IPS DF 19.7 (cell line): ENCODE data around the gene ANKDD1A.
A peak's percentile ranks its signal among the peaks of the same experiment; 100 is the strongest.

Experiments
- DNase-seq: peaks from one replicate; pipeline ENCODE4 v3.0.0-alpha.2; 2013; ENCODE audit warnings: low read depth, low spot score

The ANKDD1A gene

DNA sequence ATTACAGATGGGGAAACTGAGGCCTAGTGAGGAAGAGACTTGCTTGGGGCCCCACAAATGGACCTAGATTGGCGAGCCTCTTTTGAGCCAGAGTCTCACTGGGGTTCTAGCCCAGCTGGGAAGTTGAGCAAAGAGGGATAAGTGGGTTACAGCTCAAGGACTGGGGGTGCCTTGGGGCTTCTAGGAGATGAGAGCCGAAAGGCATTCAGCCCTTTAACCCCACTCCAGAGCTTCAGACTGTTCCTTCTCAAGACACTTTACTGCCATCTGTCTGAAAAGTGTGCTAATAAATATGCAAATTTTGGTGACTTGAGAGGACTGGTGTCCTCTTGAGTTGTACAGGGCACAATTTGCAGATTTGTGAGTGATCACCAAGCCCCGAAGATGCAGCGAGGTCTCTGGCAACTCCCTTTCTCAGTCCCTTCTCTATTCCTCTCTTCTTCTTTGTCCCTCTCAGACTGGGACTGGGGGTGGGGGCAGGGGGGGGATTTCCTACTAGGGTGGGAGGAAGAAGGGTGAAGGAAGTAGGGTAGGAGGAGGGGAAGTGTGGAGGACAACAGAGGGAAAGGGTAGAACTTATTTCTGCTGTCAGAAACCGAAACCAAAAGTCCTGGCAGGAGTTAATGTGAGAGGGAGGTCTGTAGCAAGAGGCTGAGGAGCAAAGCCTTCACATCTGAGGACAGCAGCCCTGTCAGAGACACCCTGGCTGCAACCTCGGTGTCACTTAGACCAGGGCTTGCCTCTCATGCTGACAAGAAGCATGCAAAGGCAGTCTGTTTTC, 16.2 kb upstream of the ANKDD1A start:
- no peak for DNase-seq

DNA sequence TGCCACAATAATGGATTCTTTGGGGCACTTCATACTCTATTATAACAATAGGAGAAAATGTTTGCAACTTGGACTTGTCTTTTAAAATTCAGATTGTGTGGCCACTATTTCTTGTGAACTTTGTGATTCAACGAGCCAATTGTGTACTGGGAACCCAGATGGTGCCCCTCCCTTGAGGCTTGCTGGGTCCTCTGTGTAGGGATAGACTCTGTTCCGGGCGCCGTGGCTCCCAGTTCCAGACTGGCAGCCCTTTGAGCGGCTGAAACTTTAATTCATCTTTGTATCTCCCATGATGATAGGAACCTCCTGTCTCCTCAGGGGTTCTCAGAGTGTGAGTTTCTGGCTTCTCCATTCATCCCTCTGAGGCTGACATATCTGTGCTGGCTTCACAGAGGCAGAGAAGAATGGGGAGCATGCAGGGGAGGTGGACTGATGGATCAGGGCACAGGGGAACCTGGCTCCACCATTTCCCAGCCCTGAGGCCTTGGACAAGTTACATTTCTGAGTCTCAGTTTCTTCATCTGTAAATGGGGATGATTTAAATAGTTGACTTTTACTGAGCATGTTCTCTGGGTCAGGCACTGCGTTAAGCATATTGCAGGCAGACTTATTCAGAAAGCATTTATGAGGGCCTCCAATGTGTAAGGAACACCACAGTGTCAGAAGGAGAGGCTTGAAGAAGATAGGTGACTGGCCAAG, 15.2 kb upstream of the ANKDD1A start:
- no peak for DNase-seq

DNA sequence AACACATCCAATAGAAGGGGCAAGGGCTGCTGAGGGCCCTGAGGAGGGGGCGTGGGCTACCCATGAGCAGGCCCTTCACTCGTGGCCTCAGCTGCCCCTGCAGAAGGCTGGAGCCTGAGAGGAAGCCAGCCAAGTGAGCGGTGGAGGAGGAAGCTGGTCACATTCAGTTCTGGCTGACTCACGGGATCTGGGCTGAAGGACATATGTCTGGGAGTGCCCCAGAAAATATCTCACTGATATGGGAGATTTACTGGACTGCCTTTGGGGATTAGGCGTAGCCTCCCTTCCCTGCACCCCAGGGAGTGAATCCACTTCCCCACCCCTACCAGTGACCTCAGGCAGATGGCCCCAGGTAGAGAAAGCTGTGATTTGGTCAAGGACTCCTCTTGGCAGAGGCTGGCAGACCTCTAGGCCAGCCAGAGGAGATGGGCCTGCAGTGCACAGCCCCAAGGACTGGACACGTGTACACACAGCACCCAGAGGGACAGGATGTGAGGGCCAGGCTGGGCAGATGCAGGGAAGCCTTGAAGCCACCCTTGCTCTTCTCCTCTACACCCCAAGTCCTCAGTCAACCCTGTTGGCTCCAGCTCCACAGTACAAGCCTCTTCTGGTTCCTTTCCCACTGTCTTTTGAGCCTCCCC, 14.2 kb upstream of the ANKDD1A start:
- no peak for DNase-seq

DNA sequence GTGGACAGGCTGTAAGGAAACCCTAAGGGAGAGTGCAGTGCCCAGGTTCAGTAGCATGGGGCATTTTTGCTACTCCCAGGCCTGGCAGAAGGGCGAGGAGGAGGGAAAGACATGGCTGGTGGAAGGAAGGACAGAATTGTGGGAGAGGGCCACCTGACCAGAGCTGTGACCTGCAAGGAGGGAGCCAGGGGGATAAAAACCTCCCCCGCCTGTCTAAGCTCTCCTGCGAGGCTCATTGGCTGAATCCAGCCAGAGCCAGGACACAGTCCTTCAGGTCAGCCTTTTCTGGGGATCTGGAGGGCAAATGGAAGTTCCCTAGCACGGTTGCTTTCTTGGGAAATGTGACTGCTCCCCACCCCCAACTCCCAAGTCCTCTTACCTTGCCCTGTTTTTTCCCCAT, 13.3 kb upstream of the ANKDD1A start:
- no peak for DNase-seq

DNA sequence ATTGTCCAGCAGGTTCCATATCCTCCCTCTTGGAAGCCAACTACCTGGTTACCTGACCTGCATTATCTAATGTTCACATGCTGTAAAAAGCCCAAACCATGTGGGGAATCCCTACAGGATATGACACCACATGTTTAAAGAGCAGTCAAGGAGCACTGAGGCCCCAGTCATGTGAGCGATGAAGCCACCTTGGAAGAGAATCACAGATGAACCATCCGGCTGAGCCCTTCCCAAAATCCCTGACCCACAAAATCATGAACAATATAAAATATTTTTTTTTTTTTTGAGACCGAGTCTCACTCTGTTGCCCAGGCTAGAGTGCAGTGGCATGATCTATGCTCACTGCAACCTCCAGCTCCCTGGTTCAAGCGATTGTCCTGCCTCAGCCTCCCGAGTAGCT, 10.6 kb upstream of the ANKDD1A start:
- DNase-seq, result no peak

DNA sequence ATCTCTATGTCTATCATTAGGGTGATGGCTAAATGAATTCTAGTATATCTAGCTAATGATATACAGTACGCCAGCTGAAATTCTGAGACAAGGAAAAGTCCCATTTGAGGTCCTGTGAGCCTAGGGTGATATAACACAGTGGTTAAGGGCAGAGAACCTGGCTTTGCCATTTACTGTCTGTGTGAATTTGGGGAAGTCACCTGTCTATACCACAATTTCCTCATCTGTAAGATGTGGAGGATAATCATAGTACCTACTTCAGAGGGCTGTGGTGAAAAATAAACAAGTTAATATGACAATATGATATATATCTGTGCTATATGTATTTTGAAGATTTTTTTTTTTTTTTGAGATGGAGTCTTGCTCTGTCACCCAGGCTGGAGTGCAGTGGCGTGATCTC, 9.8 kb upstream of the ANKDD1A start:
- DNase-seq, result no peak

DNA sequence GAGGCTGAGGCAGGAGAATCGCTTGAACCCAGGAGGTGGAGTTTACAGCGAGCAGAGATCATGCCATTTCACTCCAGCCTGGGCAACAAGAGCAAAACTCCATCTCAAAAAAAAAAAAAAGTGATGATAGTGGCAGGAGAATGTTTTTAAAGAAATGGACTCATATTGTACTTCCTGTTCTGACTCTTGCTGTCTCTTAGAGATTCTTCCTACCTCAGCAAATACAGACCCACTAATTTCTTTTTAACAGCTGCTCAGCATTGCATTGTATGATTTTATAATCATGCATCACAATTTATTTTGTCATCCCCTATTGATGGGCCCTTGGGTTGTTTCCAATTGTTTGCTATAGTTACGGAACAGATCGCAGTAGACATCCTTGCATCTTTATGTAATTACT, 8.8 kb upstream of the ANKDD1A start:
- no peak for DNase-seq

DNA sequence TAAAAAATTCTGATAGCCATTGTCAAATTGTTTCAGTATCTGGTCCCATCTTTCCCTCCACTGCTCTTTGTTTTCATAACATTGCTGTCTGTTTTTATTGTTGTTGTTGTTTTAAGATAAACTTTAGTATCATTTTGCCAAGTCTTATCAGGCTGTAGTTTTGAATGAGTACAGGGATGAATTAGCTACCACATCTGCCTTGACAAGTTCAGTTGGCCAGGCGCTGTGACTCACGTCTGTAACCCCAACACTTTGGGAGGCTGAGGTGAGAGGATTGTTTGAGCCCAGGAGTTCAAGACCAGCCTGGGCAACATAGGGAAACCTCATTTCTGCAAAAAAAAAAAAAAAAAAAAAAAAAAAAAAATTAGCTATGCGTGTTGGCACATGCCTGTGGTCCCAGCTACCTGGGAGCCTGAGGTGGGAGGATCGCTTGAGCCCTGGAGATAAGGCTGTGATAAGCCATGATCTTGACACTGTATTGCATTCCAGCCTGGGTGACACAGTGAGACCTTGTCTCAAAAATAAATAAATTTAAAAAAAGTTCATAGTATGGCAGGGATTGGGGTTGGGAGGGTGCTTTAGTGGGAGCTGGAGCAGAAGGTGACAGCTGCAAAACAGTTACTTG, 8.3 kb upstream of the ANKDD1A start:
- no peak for DNase-seq

DNA sequence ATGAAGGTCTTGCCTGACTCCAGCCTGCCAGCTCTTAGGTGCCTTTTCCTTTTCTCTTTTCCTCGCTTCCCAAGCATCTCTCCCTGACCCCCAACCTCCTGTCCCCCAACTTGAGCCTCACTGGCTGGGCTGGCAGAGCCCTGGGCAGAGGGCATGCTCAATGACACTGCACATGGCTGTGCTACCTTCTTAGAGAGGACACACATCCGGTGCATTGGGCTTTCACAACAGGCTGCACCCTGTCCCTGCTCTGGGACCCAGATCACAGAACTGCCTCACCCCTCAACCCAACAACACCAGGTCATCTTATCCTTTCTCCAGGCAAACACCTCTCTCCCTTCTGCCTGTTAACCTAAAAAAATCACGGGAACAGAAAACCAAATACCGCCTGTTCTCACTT, 7.5 kb upstream of the ANKDD1A start:
- DNase-seq, result no peak

DNA sequence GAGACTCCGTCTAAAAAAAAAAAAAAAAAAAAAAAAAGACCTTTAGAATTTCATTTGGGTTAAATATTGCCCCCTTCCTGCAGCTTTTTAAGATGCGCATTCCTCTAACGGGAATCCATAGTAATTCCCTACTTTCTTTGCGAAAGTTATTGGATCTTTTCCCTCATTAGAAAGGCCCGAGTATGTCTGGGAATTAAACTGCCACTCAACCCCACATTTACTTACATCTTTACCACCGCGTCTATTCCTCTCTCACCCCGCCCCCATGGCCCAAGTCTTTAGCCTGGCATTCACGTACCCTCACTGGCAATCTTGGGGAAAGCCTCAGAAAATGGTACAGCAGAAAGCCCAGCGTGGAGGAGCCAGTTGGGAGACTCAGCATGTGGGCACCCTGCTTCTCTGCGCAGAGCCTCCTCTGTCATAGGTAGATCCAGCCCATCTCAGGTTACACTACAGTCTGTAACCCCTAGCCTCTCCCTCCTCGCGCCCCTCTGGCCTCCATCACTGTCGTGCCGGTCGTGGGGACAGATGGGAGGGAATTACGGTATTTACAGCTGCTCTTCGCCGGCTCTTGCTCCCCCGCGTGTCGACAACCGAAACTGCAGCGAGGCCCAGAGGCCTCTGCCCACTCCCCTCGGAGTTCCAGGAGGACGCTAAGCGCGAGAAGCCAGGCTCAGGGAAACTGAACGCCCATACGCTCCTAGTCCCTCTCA, 6.4 kb upstream of the ANKDD1A start:
- peak; percentile 95 for DNase-seq

DNA sequence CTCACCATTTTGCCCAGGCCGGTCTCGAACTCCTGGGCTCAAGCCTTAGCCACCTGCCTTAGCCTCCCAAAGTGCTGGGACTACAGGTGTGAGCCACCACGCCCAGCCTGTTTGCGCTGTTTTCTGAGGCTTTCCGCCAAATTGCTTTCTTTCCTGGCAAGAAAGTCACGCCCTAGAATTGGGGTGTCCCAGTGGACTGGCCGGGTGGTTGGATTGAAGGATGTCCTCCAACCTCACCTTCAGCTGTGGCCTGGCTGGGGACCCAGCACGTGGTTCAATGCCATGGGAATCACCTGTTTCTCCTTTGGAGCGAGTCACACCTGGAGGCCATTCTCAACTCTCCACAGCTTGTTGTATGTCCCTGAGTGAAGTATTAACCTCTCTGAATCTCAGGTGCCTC, 5.8 kb upstream of the ANKDD1A start:
- DNase-seq, result no peak

DNA sequence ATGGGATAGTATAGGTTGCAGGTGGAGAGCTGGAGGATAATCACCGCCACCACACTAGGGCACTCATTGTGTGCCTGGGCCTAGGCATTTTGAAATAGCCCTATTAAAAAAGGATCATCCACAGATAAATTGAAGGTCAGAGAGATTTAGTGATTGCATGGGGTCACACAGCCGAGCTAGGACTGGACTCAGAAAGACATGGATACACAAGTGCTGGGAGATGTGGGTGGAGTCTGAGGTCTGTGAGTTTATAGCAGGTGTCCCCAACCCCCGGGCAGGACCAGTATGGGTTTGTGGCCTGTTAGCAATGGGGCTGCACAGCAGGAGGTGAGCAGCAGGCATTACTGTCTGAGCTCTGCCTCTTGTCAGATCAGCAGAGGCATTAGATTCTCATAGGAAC, 5.3 kb upstream of the ANKDD1A start:
- no peak for DNase-seq

DNA sequence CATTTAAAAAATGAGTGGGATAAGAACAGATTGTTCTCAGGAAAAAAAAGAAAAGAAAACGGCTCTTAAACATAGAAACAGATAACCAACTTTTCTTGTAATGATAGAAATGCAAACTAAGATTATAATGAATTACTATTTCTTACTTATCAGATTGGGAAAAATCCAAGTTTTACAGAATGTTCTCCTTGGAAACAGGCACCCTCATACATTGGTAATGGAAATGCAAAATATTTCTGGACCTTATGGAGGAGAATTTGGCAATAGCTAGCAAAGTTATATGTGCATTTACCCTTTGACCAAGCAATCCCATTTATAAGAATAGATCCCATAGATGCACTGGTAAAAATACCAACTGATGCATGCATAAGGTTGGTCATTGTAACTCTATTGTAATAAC, 3.7 kb upstream of the ANKDD1A start:
- DNase-seq, result no peak

DNA sequence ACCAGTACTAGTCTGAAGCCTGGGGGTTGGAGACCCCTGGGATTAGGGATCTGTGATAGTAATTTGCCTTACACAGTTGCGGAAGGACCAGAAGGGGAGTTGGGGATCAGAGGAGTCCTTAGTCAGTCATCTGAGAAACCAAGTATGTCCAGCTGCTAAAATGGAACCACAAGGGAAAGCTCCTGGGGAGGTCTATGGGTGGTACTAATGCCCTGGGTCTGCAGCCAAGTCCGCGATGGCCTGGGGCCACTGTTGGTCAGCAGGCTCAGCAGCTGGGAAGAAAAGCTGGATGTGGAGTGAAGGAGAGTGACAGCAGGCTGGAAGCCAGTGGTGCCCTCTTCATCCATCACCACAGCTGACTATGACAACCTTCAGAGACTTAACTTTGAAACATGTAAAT, 2.2 kb upstream of the ANKDD1A start:
- no peak for DNase-seq

DNA sequence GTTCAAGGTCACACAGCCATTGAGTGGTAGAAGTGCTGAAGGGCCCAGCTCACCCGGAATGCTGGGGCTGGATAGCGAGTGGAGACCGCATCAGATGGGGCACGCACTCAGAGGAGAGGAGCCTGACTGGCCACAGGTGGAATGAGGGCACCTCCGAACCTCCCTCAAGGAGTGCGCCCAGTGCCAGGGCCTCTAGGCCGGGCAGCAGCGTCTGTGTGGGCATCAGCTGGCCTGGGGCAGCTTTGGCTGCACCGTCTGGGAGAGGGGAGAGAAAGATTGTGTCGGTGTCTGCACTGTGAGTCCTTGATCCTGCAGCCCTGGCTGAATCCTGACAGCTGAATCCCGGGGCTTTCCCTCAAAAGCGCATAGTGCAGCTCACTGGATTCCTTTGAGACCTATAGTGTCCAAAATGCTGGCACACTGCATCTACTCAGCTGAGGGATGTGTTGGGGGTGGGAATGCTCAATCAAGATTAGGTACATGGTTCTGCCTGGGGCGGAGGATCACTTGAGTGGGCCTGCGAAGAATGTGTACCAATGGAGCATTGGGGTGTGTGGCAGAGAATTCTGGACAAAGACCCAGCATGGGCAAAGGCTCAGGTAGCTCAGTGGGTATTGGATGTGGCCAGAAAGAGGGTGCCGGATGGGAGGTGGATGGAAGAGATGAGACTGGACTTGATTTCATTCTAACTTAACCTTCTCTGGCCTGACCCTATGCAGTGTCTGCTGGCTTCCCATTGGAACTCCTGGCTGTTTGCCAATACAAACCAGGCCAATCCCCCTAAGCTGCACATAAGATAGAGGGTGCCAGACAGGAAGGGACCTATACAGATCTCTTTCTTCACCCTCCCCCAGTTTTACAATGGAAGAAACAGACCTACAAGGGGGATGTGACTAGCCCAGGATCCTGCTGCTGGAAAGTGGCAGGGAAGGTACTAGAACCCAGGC, 950 bp downstream of the ANKDD1A start:
- DNase-seq, result no peak

DNA sequence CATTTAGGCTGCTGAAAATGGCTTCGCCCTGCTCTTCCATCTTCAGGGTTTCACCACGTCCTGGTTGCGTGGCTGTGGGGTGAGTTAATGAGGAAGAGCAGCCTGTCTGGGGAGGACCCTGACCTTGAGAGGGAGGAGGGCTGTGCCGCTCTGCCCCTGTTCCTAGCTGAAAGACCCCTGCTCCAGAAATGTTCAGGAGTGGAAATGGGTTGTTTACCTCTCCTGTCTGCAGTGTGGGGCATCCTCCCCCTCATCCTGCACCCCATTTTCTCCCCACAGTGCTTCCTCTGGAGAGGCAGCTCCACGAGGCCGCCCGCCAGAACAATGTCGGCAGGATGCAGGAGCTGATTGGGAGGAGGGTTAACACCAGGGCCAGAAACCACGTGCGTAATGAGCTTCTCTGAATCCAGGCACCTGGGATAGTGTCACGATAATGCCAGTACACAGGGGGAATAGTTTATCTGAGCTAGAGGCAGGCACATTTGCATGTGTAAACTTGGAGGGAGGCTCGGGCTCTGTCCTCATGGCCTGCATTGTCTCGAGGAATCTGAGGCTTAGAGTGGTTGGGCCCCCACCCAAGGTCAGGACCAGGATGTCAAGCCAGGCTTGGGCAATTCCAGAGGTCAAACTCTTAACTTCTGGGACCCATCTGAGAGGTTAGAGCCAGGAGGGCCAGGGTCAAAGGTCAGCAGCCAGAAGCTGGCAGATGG, 4.0 kb downstream of the ANKDD1A start:
- DNase-seq, result no peak

DNA sequence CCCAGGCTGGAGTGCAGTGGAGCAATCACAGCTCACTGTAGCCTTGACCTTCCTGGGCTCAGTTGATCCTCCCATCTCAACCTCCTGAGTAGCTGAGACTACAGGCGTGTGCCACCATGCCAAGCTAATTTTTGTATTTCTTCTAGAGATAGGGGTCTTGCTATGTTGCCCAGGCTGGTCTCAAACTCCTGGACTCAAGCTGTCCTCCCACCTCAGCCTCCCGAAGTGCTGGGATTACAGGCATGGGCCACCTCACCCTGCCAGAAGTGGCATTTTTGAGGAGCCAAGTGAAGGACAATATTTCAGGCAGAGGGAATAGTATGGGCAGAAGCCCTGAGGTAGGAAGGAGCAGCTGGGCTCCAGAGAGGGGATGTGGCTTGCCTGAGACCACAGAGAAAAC, 4.7 kb downstream of the ANKDD1A start:
- DNase-seq, result no peak

DNA sequence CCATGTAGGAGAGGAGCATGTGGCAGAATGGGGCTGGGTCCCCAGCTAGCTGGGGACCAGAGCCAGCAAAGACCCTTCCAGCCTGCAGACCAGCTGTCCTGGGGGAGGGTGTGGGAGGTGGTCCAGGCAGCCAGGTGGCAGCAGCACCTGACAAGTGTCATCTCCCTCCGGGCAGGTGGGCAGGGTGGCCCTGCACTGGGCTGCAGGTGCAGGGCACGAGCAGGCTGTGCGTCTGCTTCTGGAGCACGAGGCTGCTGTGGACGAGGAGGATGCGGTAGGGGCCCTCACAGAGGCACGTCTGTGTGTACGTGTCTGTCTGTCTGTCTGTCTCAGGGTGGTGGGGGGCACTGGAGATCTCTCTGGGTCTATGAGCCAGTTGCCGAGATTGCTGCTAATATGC, 5.5 kb downstream of the ANKDD1A start:
- no peak for DNase-seq

DNA sequence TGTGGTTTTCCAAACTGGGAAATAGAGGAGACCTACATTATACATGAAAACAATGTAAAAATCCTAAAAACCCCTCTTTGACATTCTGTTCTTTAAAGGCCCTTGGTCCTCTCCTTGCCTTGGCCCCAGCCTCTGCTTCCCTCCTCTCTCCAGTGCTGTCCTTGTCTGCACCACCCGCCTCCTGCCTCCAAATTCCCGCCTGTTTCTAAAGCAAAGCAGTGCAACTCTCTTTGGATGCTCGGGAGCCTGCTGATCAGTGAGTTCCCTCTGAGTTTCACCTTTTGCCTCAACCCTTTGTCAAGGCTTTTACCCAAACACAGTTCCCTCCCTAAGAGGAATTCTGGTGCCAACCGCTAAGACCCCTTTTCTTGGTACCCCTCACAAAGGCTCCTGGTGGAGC, 8.0 kb downstream of the ANKDD1A start:
- DNase-seq, result no peak

DNA sequence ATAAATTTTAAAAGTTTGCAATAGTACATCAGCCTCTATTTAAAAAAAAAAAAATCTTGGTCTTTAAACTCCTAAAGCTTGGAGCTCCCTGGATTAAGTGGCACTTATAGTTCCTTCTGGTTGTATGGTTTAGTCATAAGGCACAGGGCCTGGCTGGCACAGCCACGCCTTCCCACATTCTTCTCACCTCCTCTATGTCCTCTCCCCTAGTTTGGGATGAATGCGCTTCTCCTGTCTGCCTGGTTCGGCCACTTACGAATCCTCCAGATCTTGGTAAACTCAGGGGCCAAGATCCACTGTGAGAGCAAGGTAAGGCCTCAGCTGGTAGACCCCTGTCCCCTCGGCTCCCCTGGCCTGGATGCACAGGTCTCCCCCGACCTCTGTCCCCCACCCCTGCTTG, 10.0 kb downstream of the ANKDD1A start:
- DNase-seq, result no peak
